Neural cell (in vitro differentiated cells): ENCODE results near the gene UNC5C.

Experiments used
- CTCF ChIP-seq: fragments of 450-650 bp; IDR thresholded peaks from 2 replicates; pipeline ENCODE4 v1.5.1; 2014; ENCODE audit warnings: antibody characterized with exemption, mild to moderate bottlenecking, moderate library complexity; ENCODE audit not compliant: poor library complexity, severe bottlenecking
- EZH2 ChIP-seq: fragments of 200-600, 300-800 bp; shearing (Covaris generic), sonication (generic); IDR thresholded peaks from 2 replicates; pipeline ENCODE4 v1.6.1; 2014; ENCODE audit warnings: antibody characterized with exemption, low read length, borderline replicate concordance, mild to moderate bottlenecking; ENCODE audit not compliant: insufficient read depth, poor library complexity, severe bottlenecking
- RAD21 ChIP-seq: fragments of 450-650 bp; conservative IDR thresholded peaks from 2 replicates; pipeline ENCODE4 v1.6.1; 2014; ENCODE audit warnings: antibody characterized with exemption, mild to moderate bottlenecking, moderate library complexity
- REST ChIP-seq: IDR thresholded peaks from 2 replicates; pipeline ENCODE4 v1.6.1; 2012; ENCODE audit warnings: borderline replicate concordance
- SMC3 ChIP-seq: fragments of 450-650 bp; conservative IDR thresholded peaks from 2 replicates; pipeline ENCODE4 v1.6.1; 2014; ENCODE audit warnings: antibody characterized with exemption, mild to moderate bottlenecking, moderate library complexity; ENCODE audit not compliant: poor library complexity
- TAF1 ChIP-seq: IDR thresholded peaks from 2 replicates; pipeline ENCODE4 v1.6.1; 2012; ENCODE audit warnings: low read depth

- TF ChIP-seq CTCF (no peak), RAD21 (no peak), EZH2 (no peak), SMC3 (no peak), REST (no peak), TAF1 (no peak)
Measured at GRCh38 chr4:95129821-95130311, 418.9 kb downstream of the UNC5C start.
